ENCODE results near the gene UTP4. TPM values are rescaled to one million over a fixed set of nuclear protein-coding genes. Genes with fewer than 3 reads are reported as not detected.
A peak's percentile ranks its signal among the peaks of the same experiment; 100 is the strongest.

UTP4 gene
- total RNA-seq, 2 donors from 2014 or later = 69.1 to 112 TPM

- no peak for ATAC-seq (replicated peaks)
- peaks cover 4% of the 10 kb centered on the region for H3K36me3 Mint-ChIP-seq (ENCODE audit: low read depth)
- no peaks in the 10 kb centered on the region for H3K27me3 Mint-ChIP-seq
Observed at GRCh38 chr16:69190046-69190588, 57.7 kb downstream of the UTP4 start.

GRCh38 chr16:69190598-69190997 is 58.1 kb downstream of the UTP4 start:
- Mint-ChIP-seq H3K4me3 (peak overlapping the region; percentile 8), H3K27ac (no peak overlapping the region), H3K4me1 (peaks cover 30% of the 10 kb centered on the region), H3K36me3 (ENCODE audit: low read depth) (peaks cover 4% of the 10 kb centered on the region), H3K27me3 (no peaks in the 10 kb centered on the region), H3K9me3 (no peaks in the 10 kb centered on the region)
- no peak for ATAC-seq (replicated peaks)

More at GRCh38 chr16:69190046-69190588, 57.7 kb downstream of the UTP4 start:
- Mint-ChIP-seq H3K9me3 (no peaks in the 10 kb centered on the region), H3K4me1 (peaks cover 30% of the 10 kb centered on the region), H3K4me3 (peak overlapping the region; percentile 8), H3K27ac (no peak overlapping the region)

- H3K4me1 Mint-ChIP-seq = peaks cover 30% of the 10 kb centered on the region
- no peak overlapping the region for H3K4me3 Mint-ChIP-seq
- ATAC-seq (replicated peaks) = no peak
- no peaks in the 10 kb centered on the region for H3K9me3 Mint-ChIP-seq
- peaks cover 4% of the 10 kb centered on the region for H3K36me3 Mint-ChIP-seq (ENCODE audit: low read depth)
- H3K27me3 Mint-ChIP-seq = no peaks in the 10 kb centered on the region
- H3K27ac Mint-ChIP-seq = no peak overlapping the region
Observed at GRCh38 chr16:69191136-69191535, 58.7 kb downstream of the UTP4 start.

- no peak for ATAC-seq (replicated peaks)
- Mint-ChIP-seq H3K27me3 (no peaks in the 10 kb centered on the region), H3K9me3 (no peaks in the 10 kb centered on the region), H3K27ac (no peak overlapping the region), H3K4me1 (peaks cover 19% of the 10 kb centered on the region), H3K4me3 (no peak overlapping the region), H3K36me3 (ENCODE audit: low read depth) (no peaks in the 10 kb centered on the region)
Observed at GRCh38 chr16:69193855-69194254, 61.4 kb downstream of the UTP4 start.

- H3K27ac Mint-ChIP-seq = no peak overlapping the region
- ATAC-seq (replicated peaks) = no peak
- H3K27me3 Mint-ChIP-seq = no peaks in the 10 kb centered on the region
- no peaks in the 10 kb centered on the region for H3K9me3 Mint-ChIP-seq
- H3K4me3 Mint-ChIP-seq = no peak overlapping the region
- H3K4me1 Mint-ChIP-seq = peaks cover 19% of the 10 kb centered on the region
- no peaks in the 10 kb centered on the region for H3K36me3 Mint-ChIP-seq (ENCODE audit: low read depth)
Observed at GRCh38 chr16:69194488-69194887, 62.0 kb downstream of the UTP4 start.

- H3K9me3 Mint-ChIP-seq = no peaks in the 10 kb centered on the region
- no peaks in the 10 kb centered on the region for H3K36me3 Mint-ChIP-seq (ENCODE audit: low read depth)
- no peak overlapping the region for H3K4me3 Mint-ChIP-seq
- H3K4me1 Mint-ChIP-seq = peaks cover 14% of the 10 kb centered on the region
- no peaks in the 10 kb centered on the region for H3K27me3 Mint-ChIP-seq
- ATAC-seq (replicated peaks) = no peak
- H3K27ac Mint-ChIP-seq = no peak overlapping the region
Observed at GRCh38 chr16:69195369-69196029, 63.0 kb downstream of the UTP4 start.

GRCh38 chr16:69197573-69197972 is 65.1 kb downstream of the UTP4 start:
- no peak overlapping the region for H3K27ac Mint-ChIP-seq
- H3K4me1 Mint-ChIP-seq = peaks cover 4% of the 10 kb centered on the region
- ATAC-seq (replicated peaks) = no peak
- no peaks in the 10 kb centered on the region for H3K36me3 Mint-ChIP-seq (ENCODE audit: low read depth)
- H3K4me3 Mint-ChIP-seq = no peak overlapping the region
- H3K27me3 Mint-ChIP-seq = no peaks in the 10 kb centered on the region
- H3K9me3 Mint-ChIP-seq = no peaks in the 10 kb centered on the region

GRCh38 chr16:69199382-69199781 is 66.9 kb downstream of the UTP4 start:
- H3K36me3 Mint-ChIP-seq (ENCODE audit: low read depth) = no peaks in the 10 kb centered on the region
- H3K9me3 Mint-ChIP-seq = no peaks in the 10 kb centered on the region
- H3K27me3 Mint-ChIP-seq = no peaks in the 10 kb centered on the region
- no peak for ATAC-seq (replicated peaks)
- H3K27ac Mint-ChIP-seq = no peak overlapping the region
- no peak overlapping the region for H3K4me3 Mint-ChIP-seq
- peaks cover 7% of the 10 kb centered on the region for H3K4me1 Mint-ChIP-seq

GRCh38 chr16:69201291-69201690 is 68.8 kb downstream of the UTP4 start:
- no peak for ATAC-seq (replicated peaks)
- Mint-ChIP-seq H3K36me3 (ENCODE audit: low read depth) (no peaks in the 10 kb centered on the region), H3K27ac (no peak overlapping the region), H3K4me1 (peaks cover 17% of the 10 kb centered on the region), H3K9me3 (no peaks in the 10 kb centered on the region), H3K27me3 (no peaks in the 10 kb centered on the region), H3K4me3 (no peak overlapping the region)

GRCh38 chr16:69201787-69202186 is 69.3 kb downstream of the UTP4 start:
- Mint-ChIP-seq H3K36me3 (ENCODE audit: low read depth) (no peaks in the 10 kb centered on the region), H3K27me3 (no peaks in the 10 kb centered on the region), H3K27ac (no peak overlapping the region), H3K9me3 (no peaks in the 10 kb centered on the region), H3K4me3 (no peak overlapping the region), H3K4me1 (peaks cover 17% of the 10 kb centered on the region)
- no peak for ATAC-seq (replicated peaks)

- H3K4me1 Mint-ChIP-seq = peaks cover 14% of the 10 kb centered on the region
- ATAC-seq (replicated peaks) = no peak
- no peaks in the 10 kb centered on the region for H3K9me3 Mint-ChIP-seq
- no peaks in the 10 kb centered on the region for H3K36me3 Mint-ChIP-seq (ENCODE audit: low read depth)
- peak overlapping the region; percentile 40 for H3K4me3 Mint-ChIP-seq
- peak overlapping the region; percentile 44 for H3K27ac Mint-ChIP-seq
- H3K27me3 Mint-ChIP-seq = no peaks in the 10 kb centered on the region
Observed at GRCh38 chr16:69204172-69204571, 71.7 kb downstream of the UTP4 start.

- Mint-ChIP-seq H3K4me3 (no peak overlapping the region), H3K36me3 (ENCODE audit: low read depth) (no peaks in the 10 kb centered on the region), H3K27me3 (no peaks in the 10 kb centered on the region), H3K27ac (no peak overlapping the region), H3K4me1 (peaks cover 7% of the 10 kb centered on the region), H3K9me3 (no peaks in the 10 kb centered on the region)
- no peak for ATAC-seq (replicated peaks)
Observed at GRCh38 chr16:69209735-69210134, 77.3 kb downstream of the UTP4 start.

GRCh38 chr16:69217433-69217832 is 85.0 kb downstream of the UTP4 start:
- H3K36me3 Mint-ChIP-seq (ENCODE audit: low read depth) = no peaks in the 10 kb centered on the region
- peaks cover 11% of the 10 kb centered on the region for H3K4me1 Mint-ChIP-seq
- no peaks in the 10 kb centered on the region for H3K9me3 Mint-ChIP-seq
- H3K27me3 Mint-ChIP-seq = no peaks in the 10 kb centered on the region
- H3K27ac Mint-ChIP-seq = no peak overlapping the region
- peak; percentile 92 for ATAC-seq (replicated peaks)
- H3K4me3 Mint-ChIP-seq = no peak overlapping the region

All from activated T-helper 17 cell treated with anti-CD3 and anti-CD28 coated beads, Interleukin-2, amount 50 U/mL, for 72 hours (primary cell).